ENCODE measurements around the gene TUFT1. TPM values are rescaled to one million over a fixed set of nuclear protein-coding genes. Genes with fewer than 3 reads are reported as not detected.
A peak's percentile ranks its signal among the peaks of the same experiment; 100 is the strongest.

The TUFT1 gene
- total RNA-seq, 1 experiment from 2014 or later = 7.9 TPM

DNA sequence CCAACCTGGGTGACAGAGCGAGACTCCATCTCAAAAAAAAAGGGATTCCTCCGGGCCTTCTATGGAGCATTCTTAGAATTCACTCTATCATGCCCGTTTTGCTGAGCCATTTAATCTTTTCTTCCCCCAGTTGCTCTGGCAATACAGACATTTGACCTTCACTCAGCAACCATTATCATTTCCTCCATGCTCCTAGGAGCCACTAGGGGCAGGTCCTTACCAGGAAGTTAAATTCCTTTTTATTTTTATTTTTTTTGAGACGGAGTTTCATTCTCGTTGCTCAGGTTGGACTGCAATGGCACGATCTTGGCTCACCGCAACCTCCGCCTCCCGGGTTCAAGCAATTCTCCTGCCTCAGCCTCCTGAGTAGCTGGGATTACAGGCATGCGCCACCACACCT is 38.6 kb upstream of the TUFT1 start:
- Mint-ChIP-seq H3K27me3 (ENCODE audit: low read depth) (no peaks in the 10 kb centered on the region), H3K4me3 (no peak overlapping the region), H3K27ac (no peak overlapping the region), H3K4me1 (no peaks in the 10 kb centered on the region), H3K9me3 (no peaks in the 10 kb centered on the region), H3K36me3 (no peaks in the 10 kb centered on the region)
- ChIA-PET CTCF (interaction anchor here (0.9 to 1.1 kb wide), 3 partner anchors 10 to 34 kb away, joined by 3 to 5 read pairs (median 4); partner anchors contain the start of gene CGN), POLR2A (interaction anchor here (0.7 kb wide), 1 partner anchor 18 kb away, joined by 4 read pairs; no protein-coding TSS in a partner anchor)
- ATAC-seq (peak; percentile 70), DNase-seq (ENCODE audit: low spot score) (no peak)
- TF ChIP-seq, protein P1, sequence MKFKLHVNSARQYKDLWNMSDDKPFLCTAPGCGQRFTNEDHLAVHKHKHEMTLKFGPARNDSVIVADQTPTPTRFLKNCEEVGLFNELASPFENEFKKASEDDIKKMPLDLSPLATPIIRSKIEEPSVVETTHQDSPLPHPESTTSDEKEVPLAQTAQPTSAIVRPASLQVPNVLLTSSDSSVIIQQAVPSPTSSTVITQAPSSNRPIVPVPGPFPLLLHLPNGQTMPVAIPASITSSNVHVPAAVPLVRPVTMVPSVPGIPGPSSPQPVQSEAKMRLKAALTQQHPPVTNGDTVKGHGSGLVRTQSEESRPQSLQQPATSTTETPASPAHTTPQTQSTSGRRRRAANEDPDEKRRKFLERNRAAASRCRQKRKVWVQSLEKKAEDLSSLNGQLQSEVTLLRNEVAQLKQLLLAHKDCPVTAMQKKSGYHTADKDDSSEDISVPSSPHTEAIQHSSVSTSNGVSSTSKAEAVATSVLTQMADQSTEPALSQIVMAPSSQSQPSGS (CRISPR knock-in tag; IDR thresholded peaks at IDR 0.05; ENCODE audit: borderline replicate concordance, low read depth) = no peak
- TF ChIP-seq CREM (CRISPR knock-in tag; IDR thresholded peaks at IDR 0.05) (no peak), HMGA2 (CRISPR knock-in tag; IDR thresholded peaks at IDR 0.05) (no peak), TCF7 (CRISPR knock-in tag; IDR thresholded peaks at IDR 0.05; ENCODE audit: low read depth) (no peak), ZNF138 (CRISPR knock-in tag; conservative IDR thresholded peaks at IDR 0.05) (no peak), ZNF121 (CRISPR knock-in tag; IDR thresholded peaks at IDR 0.05) (no peak), JUN (CRISPR knock-in tag; IDR thresholded peaks at IDR 0.05) (no peak), GTF2I (CRISPR knock-in tag; conservative IDR thresholded peaks at IDR 0.05) (no peak), GRHL2 (CRISPR knock-in tag; IDR thresholded peaks at IDR 0.05; ENCODE audit: insufficient replicate concordance, severe bottlenecking) (no peak), AFF4 (CRISPR knock-in tag; IDR thresholded peaks at IDR 0.05; ENCODE audit: borderline replicate concordance) (no peak), FOXP4 (CRISPR knock-in tag; IDR thresholded peaks at IDR 0.05) (no peak), OVOL2 (CRISPR knock-in tag; IDR thresholded peaks at IDR 0.05; ENCODE audit: borderline replicate concordance) (no peak), TP53 (CRISPR knock-in tag; IDR thresholded peaks at IDR 0.05) (no peak), ELF4 (CRISPR knock-in tag; IDR thresholded peaks at IDR 0.05; ENCODE audit: low read depth) (no peak), ZNF671 (CRISPR knock-in tag; IDR thresholded peaks at IDR 0.05) (no peak), USF2 (CRISPR knock-in tag; IDR thresholded peaks at IDR 0.05) (no peak)
- TF ChIP-seq, protein P2, sequence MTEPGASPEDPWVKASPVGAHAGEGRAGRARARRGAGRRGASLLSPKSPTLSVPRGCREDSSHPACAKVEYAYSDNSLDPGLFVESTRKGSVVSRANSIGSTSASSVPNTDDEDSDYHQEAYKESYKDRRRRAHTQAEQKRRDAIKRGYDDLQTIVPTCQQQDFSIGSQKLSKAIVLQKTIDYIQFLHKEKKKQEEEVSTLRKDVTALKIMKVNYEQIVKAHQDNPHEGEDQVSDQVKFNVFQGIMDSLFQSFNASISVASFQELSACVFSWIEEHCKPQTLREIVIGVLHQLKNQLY (CRISPR knock-in tag; IDR thresholded peaks at IDR 0.05) = no peak
- TF ChIP-seq, protein P3, sequence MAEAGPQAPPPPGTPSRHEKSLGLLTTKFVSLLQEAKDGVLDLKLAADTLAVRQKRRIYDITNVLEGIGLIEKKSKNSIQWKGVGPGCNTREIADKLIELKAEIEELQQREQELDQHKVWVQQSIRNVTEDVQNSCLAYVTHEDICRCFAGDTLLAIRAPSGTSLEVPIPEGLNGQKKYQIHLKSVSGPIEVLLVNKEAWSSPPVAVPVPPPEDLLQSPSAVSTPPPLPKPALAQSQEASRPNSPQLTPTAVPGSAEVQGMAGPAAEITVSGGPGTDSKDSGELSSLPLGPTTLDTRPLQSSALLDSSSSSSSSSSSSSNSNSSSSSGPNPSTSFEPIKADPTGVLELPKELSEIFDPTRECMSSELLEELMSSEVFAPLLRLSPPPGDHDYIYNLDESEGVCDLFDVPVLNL (CRISPR knock-in tag; IDR thresholded peaks at IDR 0.05; ENCODE audit: borderline replicate concordance, low read depth) = no peak

Data from WTC11 (cell line).